Endothelial cell of umbilical vein (primary cell): ENCODE data around the gene ANXA2. TPM values are rescaled to one million over a fixed set of nuclear protein-coding genes. Genes with fewer than 3 reads are reported as not detected.

ENCODE experiments used
- BruUV-seq: library from RNA; stranded (reverse); fragments of 400-500 nt; replicated peaks from 2 replicates; lab custom pipeline; 2021; lab: Mats Ljungman, UMichigan
- CTCF ChIA-PET: fragments of 300-600, 350-600 bp; sonication (Branson Sonifier 250); formaldehyde crosslinking; loops from one replicate; lab custom pipeline; 2021; ENCODE audit warnings: antibody characterized with exemption, inconsistent platforms; lab: Charles Lee
- POLR2A ChIA-PET: fragments of 300-600, 350-600 bp; sonication (Branson Sonifier 250); formaldehyde crosslinking; loops from one replicate; lab custom pipeline; 2021; ENCODE audit warnings: antibody characterized with exemption, inconsistent platforms; lab: Charles Lee
- DNase-seq: peaks from one replicate; pipeline ENCODE4 v3.0.0-alpha.2; 2011; ENCODE audit warnings: low read depth, low spot score
- FAIRE-seq: peaks from 2 replicates; lab custom pipeline; 2011; peaks lifted over from hg19 to GRCh38; lab: Jason Lieb, UNC
- H2AFZ ChIP-seq: 2 replicates; pipeline ENCODE4 v1.6.0; 2012; ENCODE audit warnings: low read depth, low read length, control low read depth, inconsistent platforms
- H3K27ac ChIP-seq: 2 replicates; pipeline ENCODE4 v1.5.1; 2011; ENCODE audit warnings: low read depth, mild to moderate bottlenecking, control low read depth, low read length, moderate library complexity; ENCODE audit not compliant: insufficient read depth
- H3K27me3 ChIP-seq, 2 experiments: 2 replicates each; pipeline versions ENCODE4 v1.6.0 to v1.6.1; 2011; ENCODE audit warnings: low read length in 2 of 2, mixed read lengths in 1 of 2; ENCODE audit not compliant: control insufficient read depth in 2 of 2, insufficient read depth in 2 of 2
- H3K36me3 ChIP-seq, 2 experiments: 2 replicates in 1 of 2; 3 replicates in 1 of 2; pipeline ENCODE4 v1.5.1; 2011; ENCODE audit warnings: low read length in 2 of 2, mild to moderate bottlenecking in 1 of 2, moderate library complexity in 1 of 2; ENCODE audit not compliant: control insufficient read depth in 2 of 2, insufficient read depth in 2 of 2; ENCODE audit errors: extremely low read depth in 1 of 2
- H3K4me1 ChIP-seq: 3 replicates; pipeline ENCODE4 v1.5.1; 2011; ENCODE audit warnings: mild to moderate bottlenecking, low read length; ENCODE audit not compliant: control insufficient read depth, insufficient read depth; ENCODE audit errors: extremely low read depth
- H3K4me2 ChIP-seq: 2 replicates; pipeline ENCODE4 v1.6.1; 2011; ENCODE audit warnings: low read length, control low read depth, mixed read lengths; ENCODE audit not compliant: insufficient read depth
- H3K4me3 ChIP-seq, 3 experiments: fragments of 200-600 bp in 1 of 3; sonication (generic), shearing (Covaris generic) in 1 of 3; replicated peaks in 1 of 3; 2 replicates each; pipeline ENCODE4 v1.5.1; 2011 to 2016; ENCODE audit warnings: control low read depth in 3 of 3, low read length in 3 of 3, mild to moderate bottlenecking in 2 of 3, inconsistent platforms in 1 of 3, low read depth in 1 of 3, moderate library complexity in 1 of 3; ENCODE audit not compliant: insufficient read depth in 1 of 3
- H3K79me2 ChIP-seq: 2 replicates; pipeline ENCODE4 v1.6.0; 2012; ENCODE audit warnings: low read length, inconsistent platforms; ENCODE audit not compliant: control insufficient read depth, insufficient read depth
- H3K9ac ChIP-seq: replicated peaks from 2 replicates; pipeline ENCODE3; 2011; ENCODE audit warnings: low read length, control low read depth; ENCODE audit not compliant: insufficient read depth; ENCODE audit errors: extremely low read depth
- H3K9me1 ChIP-seq: replicated peaks from 3 replicates; pipeline ENCODE4 v1.6.0; 2011; ENCODE audit warnings: mild to moderate bottlenecking, low read length; ENCODE audit not compliant: control insufficient read depth, insufficient read depth; ENCODE audit errors: extremely low read depth
- H3K9me3 ChIP-seq: replicated peaks from 2 replicates; pipeline ENCODE4 v1.5.1; 2012; ENCODE audit warnings: low read length, inconsistent platforms; ENCODE audit not compliant: control insufficient read depth, insufficient read depth
- H4K20me1 ChIP-seq: replicated peaks from 2 replicates; pipeline ENCODE3; 2011; ENCODE audit warnings: mild to moderate bottlenecking, low read length; ENCODE audit not compliant: control insufficient read depth, insufficient read depth; ENCODE audit errors: extremely low read depth
- CTCF ChIP-seq, 2 donors: IDR thresholded peaks; 1 replicate in 1 of 2; 2 replicates in 1 of 2; pipeline ENCODE4 v1.5.1; 2011; ENCODE audit warnings: low read length in 2 of 2, mild to moderate bottlenecking in 2 of 2, moderate library complexity in 2 of 2, control low read depth in 1 of 2, inconsistent platforms in 1 of 2, low read depth in 1 of 2; ENCODE audit not compliant: insufficient read depth in 1 of 2; ENCODE audit errors: extremely low read depth in 1 of 2
- EZH2 ChIP-seq: IDR thresholded peaks from 2 replicates; pipeline ENCODE4 v1.6.1; 2012; ENCODE audit warnings: borderline replicate concordance, low read depth, mild to moderate bottlenecking, moderate library complexity, low read length, inconsistent platforms; ENCODE audit not compliant: severe bottlenecking
- FOS ChIP-seq: IDR thresholded peaks from 2 replicates; pipeline ENCODE4 v1.6.1; 2011; ENCODE audit warnings: mild to moderate bottlenecking, low read length, moderate library complexity, borderline replicate concordance; ENCODE audit not compliant: insufficient read depth
- GATA2 ChIP-seq: IDR thresholded peaks from 2 replicates; pipeline ENCODE4 v1.7.0; 2011; ENCODE audit warnings: low read depth, mild to moderate bottlenecking, moderate library complexity, mixed read lengths, low read length; ENCODE audit not compliant: insufficient read length, insufficient read depth
- JUN ChIP-seq: IDR thresholded peaks from 2 replicates; pipeline ENCODE4 v1.6.1; 2011; ENCODE audit warnings: borderline replicate concordance, low read depth; ENCODE audit not compliant: insufficient read length, insufficient read depth
- MAX ChIP-seq: IDR thresholded peaks from 2 replicates; pipeline ENCODE4 v1.6.1; 2011; ENCODE audit not compliant: insufficient read depth, insufficient read length
- MYC ChIP-seq: IDR thresholded peaks from one replicate; pipeline ENCODE4 v1.6.1; 2011; ENCODE audit warnings: mild to moderate bottlenecking, low read depth, low read length
- POLR2A ChIP-seq: IDR thresholded peaks from 2 replicates; pipeline ENCODE4 v1.6.1; 2012; ENCODE audit warnings: low read depth, mild to moderate bottlenecking, control low read depth, low read length
- POLR2AphosphoS5 ChIP-seq: IDR thresholded peaks from 2 replicates; pipeline ENCODE4 v1.6.1; 2012; ENCODE audit warnings: low read depth, mild to moderate bottlenecking, control low read depth, low read length, moderate library complexity; ENCODE audit not compliant: insufficient read depth
- dilution Hi-C: fragments of 300-500 bp; cut with MboI; formaldehyde crosslinking; loops from one replicate; pipeline ENCODE4 v1.15.0; 2019; ENCODE audit warnings: low sequenced_read_pairs; ENCODE audit not compliant: extremely low pct_ligation_motif_present
- intact Hi-C: fragments of 100-400 bp; cut with micrococcal nuclease; formaldehyde crosslinking; loops from one replicate; pipeline ENCODE4 v1.10.0; 2022
- polyA plus RNA-seq, 4 experiments: library from polyadenylated mRNA; depleted of rRNA in 3 of 4; stranded (reverse) in 3 of 4; unstranded in 1 of 4; fragments of >200 nt; gene quantifications; 2 replicates each; pipeline versions ENCODE4 v1.2.1 to v1.2.3, GENCODE V29; 2011 to 2012; ENCODE audit warnings: missing spikeins in 1 of 4
- total RNA-seq: library from RNA; stranded (reverse); gene quantifications from 2 replicates; pipeline ENCODE4 v1.2.3, GENCODE V29; 2021

Gene ANXA2
- total and polyA plus RNA-seq, 2 donors (not counting 3 experiments of a cell fraction or from before 2014, with no cell fraction given), result 2,725 to 3,299 TPM

- Histone ChIP-seq H3K4me2 (no peak overlapping the region), H3K4me1 (no peaks in the 10 kb centered on the region), H3K9me3 (no peaks in the 10 kb centered on the region), H4K20me1 (no peaks in the 10 kb centered on the region), H3K27ac (no peak overlapping the region), H3K4me3 (no peak overlapping the region), H2AFZ (no peak overlapping the region), H3K9me1 (no peaks in the 10 kb centered on the region), H3K9ac (no peak overlapping the region), H3K36me3 (no peaks in the 10 kb centered on the region), H3K79me2 (no peaks in the 10 kb centered on the region), H3K27me3 (peaks cover 35 to 61% of the 10 kb centered on the region in 2 experiments)
- intact Hi-C loops (loop anchor here (5.0 to 10.0 kb wide), 3 partner anchors 200 to 793 kb away; no protein-coding TSS in a partner anchor), dilution Hi-C loops (no loop called here)
- FAIRE-seq (no peak), DNase-seq (no peak)
- ChIA-PET CTCF (interaction anchor here (0.6 to 11.1 kb wide), 11 partner anchors 12 to 633 kb away, joined by 3 to 188 read pairs (median 13); no protein-coding TSS in a partner anchor), POLR2A (interaction anchor here (0.6 kb wide), 2 partner anchors 392 to 635 kb away, joined by 3 to 8 read pairs; no protein-coding TSS in a partner anchor)
- BruUV-seq, result no TSS peak
- TF ChIP-seq MYC (no peak), EZH2 (no peak), POLR2A (no peak), MAX (no peak), JUN (no peak), FOS (no peak), GATA2 (no peak), CTCF (IDR thresholded peaks at IDR 0.05; ENCODE audit: extremely low read depth in 1 of 2, insufficient read depth in 1 of 2, low read depth in 1 of 2, low read length in 2 of 2) (no peak), POLR2AphosphoS5 (no peak)
Observed at GRCh38 chr15:60324706-60325438, 72.9 kb downstream of the ANXA2 start.
